Esophagus squamous epithelium (tissue), 4 donors: ENCODE results near the gene L1CAM.

Source experiments
- POLR2A ChIP-seq, 4 donors: fragments of 450-650 bp; IDR thresholded peaks; one replicate each; pipeline ENCODE4 v1.6.1; 2017; ENCODE audit warnings: antibody characterized with exemption in 4 of 4, mild to moderate bottlenecking in 4 of 4, moderate library complexity in 3 of 4
- TF ChIP-seq, protein P1 (sequence below), 6 experiments: fragments of 450-650 bp in 4 of 6; fragments of 200-600 bp in 2 of 6; sonication (generic) in 2 of 6; IDR thresholded peaks; one replicate each; pipeline ENCODE4 v1.5.1; 2016 to 2019; ENCODE audit warnings: antibody characterized with exemption in 6 of 6, mild to moderate bottlenecking in 4 of 6, moderate library complexity in 4 of 6

- TF ChIP-seq, protein P1, sequence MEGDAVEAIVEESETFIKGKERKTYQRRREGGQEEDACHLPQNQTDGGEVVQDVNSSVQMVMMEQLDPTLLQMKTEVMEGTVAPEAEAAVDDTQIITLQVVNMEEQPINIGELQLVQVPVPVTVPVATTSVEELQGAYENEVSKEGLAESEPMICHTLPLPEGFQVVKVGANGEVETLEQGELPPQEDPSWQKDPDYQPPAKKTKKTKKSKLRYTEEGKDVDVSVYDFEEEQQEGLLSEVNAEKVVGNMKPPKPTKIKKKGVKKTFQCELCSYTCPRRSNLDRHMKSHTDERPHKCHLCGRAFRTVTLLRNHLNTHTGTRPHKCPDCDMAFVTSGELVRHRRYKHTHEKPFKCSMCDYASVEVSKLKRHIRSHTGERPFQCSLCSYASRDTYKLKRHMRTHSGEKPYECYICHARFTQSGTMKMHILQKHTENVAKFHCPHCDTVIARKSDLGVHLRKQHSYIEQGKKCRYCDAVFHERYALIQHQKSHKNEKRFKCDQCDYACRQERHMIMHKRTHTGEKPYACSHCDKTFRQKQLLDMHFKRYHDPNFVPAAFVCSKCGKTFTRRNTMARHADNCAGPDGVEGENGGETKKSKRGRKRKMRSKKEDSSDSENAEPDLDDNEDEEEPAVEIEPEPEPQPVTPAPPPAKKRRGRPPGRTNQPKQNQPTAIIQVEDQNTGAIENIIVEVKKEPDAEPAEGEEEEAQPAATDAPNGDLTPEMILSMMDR (IDR thresholded peaks at IDR 0.05), result no peak
- no peak for TF ChIP-seq POLR2A (IDR thresholded peaks at IDR 0.05)
Observed at GRCh38 chrX:153919281-153919680, 33.3 kb upstream of the L1CAM start.
